K562 (cell line): ENCODE measurements around the gene LAMA1. TPM values are rescaled to one million over a fixed set of nuclear protein-coding genes. Genes with fewer than 3 reads are reported as not detected.

Experiments
- polyA plus RNA-seq, 8 experiments: library from polyadenylated mRNA; depleted of rRNA in 4 of 8; stranded (reverse) in 5 of 8; unstranded in 3 of 8; fragments of >200 nt; fragmentation: Nextera tagmentation in 2 of 8; fragmentation: Illumina TruSeq in 1 of 8; extraction: Ambion mirVana in 2 of 8; extraction: Trizol in 1 of 8; gene quantifications; 2 replicates each; pipeline versions ENCODE4 v1.2.1 to v1.2.3, GENCODE V29; 2011 to 2014; ENCODE audit warnings: inconsistent platforms in 1 of 8, missing spikeins in 1 of 8
- small RNA-seq: library from RNA; depleted of rRNA; stranded (forward); fragments of <200 nt; gene quantifications from one replicate; pipeline ENCODE3, GENCODE V24; 2014
- total RNA-seq, 7 experiments: library from RNA; depleted of rRNA in 6 of 7; stranded (reverse); fragments of >200 nt in 6 of 7; fragmentation: Illumina TruSeq in 2 of 7; extraction: Trizol in 2 of 7; gene quantifications; 2 replicates each; pipeline versions ENCODE4 v1.2.1 to v1.2.3, GENCODE V29; 2011 to 2021; ENCODE audit warnings: low replicate concordance in 1 of 7

The LAMA1 gene
- total and polyA plus RNA-seq, 9 of the 15 experiments (the other 6 are each of a cell fraction or from before 2014, with no cell fraction given) = 0.04 TPM; not detected in 8

Small RNAs within 50 kb of the gene (small RNA-seq; reads per million reads assigned to genes)
- gene RNU6-916P = not detected

Other genes starting within 250 kb of the LAMA1 start
- gene LRRC30, start 113.3 kb upstream of the LAMA1 start, total RNA-seq (2014; rRNA removed) = not detected in 2 replicates
- gene LRRC30, start 113.3 kb upstream of the LAMA1 start, total RNA-seq (2014; rRNA removed; fragmentation: Illumina TruSeq; extraction: Trizol) = not detected in 2 replicates
- gene LRRC30, start 113.3 kb upstream of the LAMA1 start, total RNA-seq (2015; rRNA removed; fragmentation: Illumina TruSeq; extraction: Trizol) = not detected in 2 replicates
- not detected in 2 replicates for gene LRRC30, start 113.3 kb upstream of the LAMA1 start, total RNA-seq (2021)
- gene LRRC30, start 113.3 kb upstream of the LAMA1 start, polyA plus RNA-seq (2011; rRNA removed) = not detected in 2 replicates
- not detected in 2 replicates for gene LRRC30, start 113.3 kb upstream of the LAMA1 start, polyA plus RNA-seq (2014; fragmentation: Illumina TruSeq; extraction: Trizol)
- gene LRRC30, start 113.3 kb upstream of the LAMA1 start, polyA plus RNA-seq (2014; fragmentation: Nextera tagmentation; extraction: Ambion mirVana) = not detected
- gene LRRC30, start 113.3 kb upstream of the LAMA1 start, polyA plus RNA-seq (2014; rRNA removed) = not detected in 2 replicates